Stomach smooth muscle (tissue), 2 donors: ENCODE results near the gene IL11RA.
A peak's percentile ranks its signal among the peaks of the same experiment; 100 is the strongest.

ENCODE experiments used
- H3K27ac ChIP-seq: one replicate; pipeline ENCODE4 v1.7.0; 2013; ENCODE audit warnings: mild to moderate bottlenecking, low read length, inconsistent platforms
- H3K27me3 ChIP-seq, 2 donors: one replicate each; pipeline ENCODE4 v1.7.0; 2013; ENCODE audit warnings: low read length in 2 of 2; ENCODE audit not compliant: insufficient read depth in 2 of 2, control insufficient read depth in 1 of 2
- H3K36me3 ChIP-seq, 2 donors: one replicate each; pipeline ENCODE4 v1.7.0; 2013; ENCODE audit warnings: low read length in 2 of 2; ENCODE audit not compliant: control insufficient read depth in 2 of 2, insufficient read depth in 2 of 2
- H3K4me1 ChIP-seq: one replicate; pipeline ENCODE4 v1.7.0; 2013; ENCODE audit warnings: low read length; ENCODE audit not compliant: control insufficient read depth, insufficient read depth
- H3K4me3 ChIP-seq, 2 donors: one replicate each; pipeline ENCODE4 v1.7.0; 2013; ENCODE audit warnings: low read length in 2 of 2
- H3K9ac ChIP-seq, 2 donors: one replicate each; pipeline ENCODE4 v1.7.0; 2013; ENCODE audit warnings: low read length in 2 of 2, mild to moderate bottlenecking in 1 of 2
- H3K9me3 ChIP-seq, 2 donors: one replicate each; pipeline ENCODE4 v1.7.0; 2013; ENCODE audit warnings: low read length in 2 of 2; ENCODE audit not compliant: control insufficient read depth in 2 of 2
- donor health status: healthy.
- donor health status: Pancreatic carcinoma.

Gene IL11RA

DNA sequence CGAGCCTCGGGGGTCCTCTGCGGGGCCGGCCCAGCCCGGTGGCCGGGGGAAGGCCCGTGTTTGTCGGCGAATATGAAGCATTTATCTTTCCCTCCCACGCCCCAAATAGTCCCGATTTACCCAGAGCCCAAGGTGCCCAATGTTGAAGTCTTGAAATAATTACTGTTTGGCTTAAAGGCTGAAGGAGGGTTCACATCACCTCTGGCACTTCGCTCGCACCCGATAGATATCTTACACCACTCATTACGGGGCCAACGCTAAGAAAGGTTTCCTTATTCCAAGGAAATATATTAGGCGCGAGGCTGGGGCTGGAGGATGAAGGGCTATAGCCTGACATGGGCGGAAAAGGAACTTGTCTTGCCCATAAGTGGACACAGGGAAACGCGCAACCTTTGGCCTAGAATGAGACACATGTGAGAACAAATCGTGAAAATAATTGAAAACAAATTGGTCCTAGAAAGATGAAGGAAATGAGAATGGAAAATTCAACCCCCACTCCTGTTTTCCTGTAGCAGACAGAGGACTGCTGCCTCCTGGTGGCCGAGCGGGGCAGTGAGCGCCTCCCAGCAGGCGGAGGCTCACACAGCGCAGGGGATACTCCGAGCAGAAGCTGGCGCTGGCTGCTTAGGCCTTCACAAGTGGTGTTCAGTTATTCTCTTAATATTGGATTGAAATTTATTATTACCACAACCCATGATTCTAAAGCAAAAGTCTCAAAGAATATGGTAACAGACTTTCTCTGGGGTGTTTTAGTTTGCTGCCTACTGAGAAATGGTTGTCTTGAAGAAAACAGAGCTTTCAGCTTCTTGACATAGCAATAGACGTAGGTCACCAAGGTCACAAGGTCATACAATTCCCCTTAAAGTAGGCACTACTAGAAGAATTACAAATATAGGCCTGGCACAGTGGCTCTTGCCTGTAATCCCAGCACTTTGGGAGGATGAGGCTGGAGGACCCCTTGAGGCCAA is 50.1 kb downstream of the IL11RA start:
- Histone ChIP-seq H3K4me1 (peaks cover 9% of the 10 kb centered on the region), H3K27me3 (no peaks in the 10 kb centered on the region), H3K36me3 (no peaks in the 10 kb centered on the region), H3K9me3 (no peaks in the 10 kb centered on the region), H3K4me3 (peak overlapping the region; percentile 61 to 80), H3K27ac (peak overlapping the region; percentile 60), H3K9ac (peak overlapping the region; percentile 24 to 75)

DNA sequence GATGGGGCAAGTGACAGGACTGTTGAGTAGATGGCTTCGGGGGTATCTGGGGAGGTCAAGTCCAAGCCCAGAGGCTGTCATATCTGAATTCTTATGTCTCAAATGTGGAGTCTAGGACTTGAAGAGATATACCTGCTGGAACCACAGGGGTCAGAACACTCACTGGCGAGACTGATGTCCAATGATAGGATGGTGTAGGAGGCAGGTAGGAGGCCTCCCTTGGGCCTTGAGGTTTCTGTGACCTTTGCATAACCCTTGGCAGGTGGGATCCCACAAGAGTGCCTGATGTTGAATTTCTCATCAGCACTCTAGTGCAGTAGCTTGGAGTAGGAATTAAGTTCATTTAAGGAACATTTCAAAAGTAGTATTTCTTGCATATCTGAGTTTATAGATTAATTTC is 55.1 kb downstream of the IL11RA start:
- H3K9me3 ChIP-seq = no peaks in the 10 kb centered on the region
- no peaks in the 10 kb centered on the region for H3K27me3 ChIP-seq
- H3K27ac ChIP-seq = no peak overlapping the region
- no peak overlapping the region for H3K9ac ChIP-seq
- H3K4me3 ChIP-seq = no peak overlapping the region
- no peaks in the 10 kb centered on the region for H3K36me3 ChIP-seq
- H3K4me1 ChIP-seq = peaks cover 6% of the 10 kb centered on the region

- Histone ChIP-seq H3K9me3 (no peaks in the 10 kb centered on the region), H3K27me3 (no peaks in the 10 kb centered on the region), H3K4me3 (no peak overlapping the region), H3K27ac (no peak overlapping the region), H3K4me1 (peaks cover 6% of the 10 kb centered on the region), H3K9ac (no peak overlapping the region), H3K36me3 (no peaks in the 10 kb centered on the region)
These were observed 57.4 kb downstream of the IL11RA start for GRCh38 chr9:34709196-34709978.

DNA sequence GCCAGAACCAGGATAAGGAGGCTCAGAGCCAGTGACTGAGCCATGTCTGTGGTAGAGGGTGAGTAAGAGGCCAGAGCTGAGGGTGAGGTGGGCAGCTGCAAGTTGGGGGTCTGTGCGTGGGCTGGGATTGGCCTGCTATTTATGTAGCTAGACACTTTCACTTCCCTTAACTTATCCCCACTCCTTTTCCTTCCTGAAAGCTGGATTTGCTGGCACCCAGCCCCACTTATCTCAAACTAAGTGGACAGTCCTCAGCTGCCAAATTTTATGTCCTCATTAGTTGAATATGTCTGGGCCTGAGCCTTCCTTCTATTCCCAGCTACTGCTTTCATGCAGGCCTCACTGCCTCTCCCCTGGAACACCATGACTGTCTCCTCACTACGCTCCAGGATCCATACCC is 58.0 kb downstream of the IL11RA start, which contains the start of gene CCL21:
TSS of gene CCL21 (minus strand) at position 114 of the 400 bp plus-strand sequence. CDS start at position 44, 70 bp downstream.
- H3K9ac ChIP-seq = no peak within 1 kb of the TSS
- peaks cover 0 to under 1% of the 10 kb centered on the region in 2 donors for H3K27me3 ChIP-seq
- no peak within 1 kb of the TSS for H3K4me3 ChIP-seq
- H3K36me3 ChIP-seq = no peaks in the 10 kb centered on the region
- peaks cover 6% of the 10 kb centered on the region for H3K4me1 ChIP-seq
- no peaks in the 10 kb centered on the region for H3K9me3 ChIP-seq
- H3K27ac ChIP-seq = no peak within 1 kb of the TSS
